RWPE1 (cell line): Measurements from ENCODE around the gene CCDC85B.
A peak's percentile ranks its signal among the peaks of the same experiment; 100 is the strongest.

ENCODE experiments used
- CTCF ChIA-PET: fragments of 350-600 bp; sonication (Branson Sonifier 250); formaldehyde crosslinking; extraction: SDS; loops from one replicate; lab custom pipeline; 2021; lab: Yijun Ruan, JAX
- POLR2A ChIA-PET: fragments of 400-600 bp; formaldehyde crosslinking; extraction: SDS; loops from one replicate; lab custom pipeline; 2020; ENCODE audit warnings: antibody characterized with exemption; ENCODE audit not compliant: low non-redundant PET; lab: Yijun Ruan, JAX
- DNase-seq: peaks from one replicate; pipeline ENCODE4 v3.0.0; 2012; ENCODE audit warnings: low spot score
- H3K27ac ChIP-seq: fragments of 450-650 bp; 2 replicates; pipeline ENCODE4 v1.5.1; 2017
- TF ChIP-seq, protein P1 (sequence below): fragments of 450-650 bp; conservative IDR thresholded peaks from 2 replicates; pipeline ENCODE4 v1.5.1; 2017; ENCODE audit warnings: low read depth, mild to moderate bottlenecking

Gene CCDC85B

GRCh38 chr11:65867284-65868071 lies 23.0 kb upstream of the CCDC85B start:
- no peak for DNase-seq
- ChIA-PET CTCF (interaction anchor here (0.6 to 1.4 kb wide), 3 partner anchors 17 to 101 kb away, joined by 3 to 4 read pairs (median 4); partner anchors contain the start of gene FIBP), POLR2A (no interaction called here)
- peak overlapping the region; percentile 53 for H3K27ac ChIP-seq
- TF ChIP-seq, protein P1, sequence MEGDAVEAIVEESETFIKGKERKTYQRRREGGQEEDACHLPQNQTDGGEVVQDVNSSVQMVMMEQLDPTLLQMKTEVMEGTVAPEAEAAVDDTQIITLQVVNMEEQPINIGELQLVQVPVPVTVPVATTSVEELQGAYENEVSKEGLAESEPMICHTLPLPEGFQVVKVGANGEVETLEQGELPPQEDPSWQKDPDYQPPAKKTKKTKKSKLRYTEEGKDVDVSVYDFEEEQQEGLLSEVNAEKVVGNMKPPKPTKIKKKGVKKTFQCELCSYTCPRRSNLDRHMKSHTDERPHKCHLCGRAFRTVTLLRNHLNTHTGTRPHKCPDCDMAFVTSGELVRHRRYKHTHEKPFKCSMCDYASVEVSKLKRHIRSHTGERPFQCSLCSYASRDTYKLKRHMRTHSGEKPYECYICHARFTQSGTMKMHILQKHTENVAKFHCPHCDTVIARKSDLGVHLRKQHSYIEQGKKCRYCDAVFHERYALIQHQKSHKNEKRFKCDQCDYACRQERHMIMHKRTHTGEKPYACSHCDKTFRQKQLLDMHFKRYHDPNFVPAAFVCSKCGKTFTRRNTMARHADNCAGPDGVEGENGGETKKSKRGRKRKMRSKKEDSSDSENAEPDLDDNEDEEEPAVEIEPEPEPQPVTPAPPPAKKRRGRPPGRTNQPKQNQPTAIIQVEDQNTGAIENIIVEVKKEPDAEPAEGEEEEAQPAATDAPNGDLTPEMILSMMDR = no peak

- no peak for DNase-seq
- TF ChIP-seq, protein P1 = no peak
- CTCF ChIA-PET = interaction anchor here (0.6 to 1.9 kb wide), 4 partner anchors 7 to 100 kb away, joined by 3 to 5 read pairs (median 4); partner anchors contain the start of gene FIBP
- POLR2A ChIA-PET = interaction anchor here (0.6 kb wide), 1 partner anchor 20 kb away, joined by 3 read pairs; the partner anchor contains the start of gene FIBP
- peak overlapping the region; percentile 53 for H3K27ac ChIP-seq
Measured at GRCh38 chr11:65868076-65868667, 22.3 kb upstream of the CCDC85B start.

GRCh38 chr11:65868907-65869306 lies 21.6 kb upstream of the CCDC85B start:
- no peak for DNase-seq
- TF ChIP-seq, protein P1 = no peak
- CTCF ChIA-PET = interaction anchor here (1.4 to 1.9 kb wide), 2 partner anchors 8 to 19 kb away, joined by 4 to 5 read pairs; partner anchors contain the start of gene FIBP
- peak overlapping the region; percentile 53 for H3K27ac ChIP-seq
- POLR2A ChIA-PET = no interaction called here

GRCh38 chr11:65869643-65870306 lies 20.7 kb upstream of the CCDC85B start:
- peak overlapping the region; percentile 82 for H3K27ac ChIP-seq
- CTCF ChIA-PET = interaction anchor here (0.5 to 1.9 kb wide), 3 partner anchors 9 to 12 kb away, joined by 3 to 5 read pairs (median 3); no protein-coding TSS in a partner anchor
- DNase-seq = no peak
- POLR2A ChIA-PET = no interaction called here
- TF ChIP-seq, protein P1 = no peak

- ChIA-PET CTCF (interaction anchor here (0.5 to 1.9 kb wide), 2 partner anchors 9 to 11 kb away, joined by 3 to 5 read pairs; no protein-coding TSS in a partner anchor), POLR2A (no interaction called here)
- H3K27ac ChIP-seq = peak overlapping the region; percentile 82
- TF ChIP-seq, protein P1 = no peak
- no peak for DNase-seq
Measured at GRCh38 chr11:65870307-65870658, 20.2 kb upstream of the CCDC85B start.
